Measurements from ENCODE around the gene CFAP99. TPM values are rescaled to one million over a fixed set of nuclear protein-coding genes. Genes with fewer than 3 reads are reported as not detected.

CFAP99 gene
- total RNA-seq, 2 donors from 2014 or later: not detected

- Histone ChIP-seq H3K27me3 (no peaks in the 10 kb centered on the region), H3K4me3 (no peak overlapping the region), H3K9me3 (no peaks in the 10 kb centered on the region), H3K27ac (no peak overlapping the region), H3K4me1 (peaks cover 4% of the 10 kb centered on the region), H3K36me3 (replicated peaks in 1 of 2; ENCODE audit: insufficient read depth in 1 of 2, low read depth in 2 of 2) (no peaks in the 10 kb centered on the region)
- ATAC-seq (no peak), DNase-seq (peak in 1 of 4 donors; percentile 8)
- 79 to 86% methylated on average over 9 to 16 of the region's 16 CpGs for WGBS, 2 donors
- TF ChIP-seq CTCF (IDR thresholded peaks at IDR 0.05) (no peak), POLR2A (IDR thresholded peaks at IDR 0.05) (no peak)
- intact Hi-C loops (cut with DNase I): no loop called here
Observed at GRCh38 chr4:2438822-2439718, 20.3 kb downstream of the CFAP99 start.

GRCh38 chr4:2441393-2442174 is 22.8 kb downstream of the CFAP99 start:
- intact Hi-C loops (cut with DNase I): loop anchor here (10.0 kb wide), 1 partner anchor 227 kb away; no protein-coding TSS in a partner anchor
- DNase-seq: peak; percentile 58 to 81 (median 72)
- 42 to 43% methylated on average over 7 to 14 of the region's 14 CpGs for WGBS, 2 donors

DNA sequence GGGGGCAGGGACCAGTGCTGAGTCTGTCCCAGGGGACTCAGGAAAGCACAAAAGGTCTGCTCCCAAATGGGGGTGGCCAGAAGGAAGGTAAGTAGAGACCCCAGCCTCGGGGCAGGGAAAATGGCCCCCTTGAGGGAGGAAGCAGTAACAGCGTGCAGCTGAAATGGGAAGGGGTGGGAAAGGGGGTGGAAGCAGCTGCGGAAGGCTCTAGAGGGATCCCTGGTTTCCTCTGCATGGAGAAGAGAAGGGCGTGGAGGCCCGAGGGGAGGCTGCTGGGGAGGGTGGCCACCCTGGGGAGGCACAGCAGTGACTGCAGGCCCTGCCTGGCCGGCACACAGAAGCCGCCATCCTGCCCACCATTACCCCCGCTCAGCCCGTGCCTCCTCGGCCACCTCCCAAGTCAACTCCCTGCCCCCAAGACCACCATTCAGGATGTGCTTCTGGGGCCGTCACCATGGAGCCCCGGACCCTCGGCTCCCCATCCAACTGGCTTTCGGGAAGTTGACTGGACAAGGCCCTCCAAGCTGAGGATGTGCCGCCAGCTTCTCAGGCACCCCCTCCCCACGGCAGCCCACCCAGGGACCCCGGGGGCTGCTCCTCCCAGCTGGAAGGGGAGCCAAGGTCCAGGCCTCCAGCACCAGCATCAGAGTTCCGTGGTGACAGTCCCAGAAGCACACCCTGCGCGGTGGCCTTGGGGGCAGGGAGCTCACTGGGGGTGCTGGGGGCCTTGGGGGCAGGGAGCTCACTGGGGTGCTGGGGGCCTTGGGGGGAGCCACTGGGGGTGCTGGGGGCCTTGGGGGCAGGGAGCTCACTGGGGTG is 23.6 kb downstream of the CFAP99 start:
- no peaks in the 10 kb centered on the region for H3K27me3 ChIP-seq
- H3K9me3 ChIP-seq: no peaks in the 10 kb centered on the region
- ATAC-seq: no peak
- no peak overlapping the region for H3K27ac ChIP-seq
- 67 to 68% methylated on average over 15 to 19 of the region's 20 CpGs for WGBS, 2 donors
- intact Hi-C loops (cut with DNase I): loop anchor here (10.0 kb wide), 1 partner anchor 228 kb away; no protein-coding TSS in a partner anchor
- H3K36me3 ChIP-seq (replicated peaks in 1 of 2; ENCODE audit: insufficient read depth in 1 of 2, low read depth in 2 of 2): no peaks in the 10 kb centered on the region
- H3K4me1 ChIP-seq: peaks cover 4% of the 10 kb centered on the region
- H3K4me3 ChIP-seq: no peak overlapping the region
- TF ChIP-seq CTCF (IDR thresholded peaks at IDR 0.05): no peak
- no peak for TF ChIP-seq POLR2A (IDR thresholded peaks at IDR 0.05)
- no peak for DNase-seq

More at GRCh38 chr4:2441393-2442174, 22.8 kb downstream of the CFAP99 start:
- no peak overlapping the region for H3K27ac ChIP-seq
- TF ChIP-seq POLR2A (IDR thresholded peaks at IDR 0.05) (no peak), CTCF (IDR thresholded peaks at IDR 0.05) (peak; percentile 50 to 81 (median 67))
- no peaks in the 10 kb centered on the region for H3K36me3 ChIP-seq (replicated peaks in 1 of 2; ENCODE audit: insufficient read depth in 1 of 2, low read depth in 2 of 2)
- H3K4me3 ChIP-seq: no peak overlapping the region
- no peaks in the 10 kb centered on the region for H3K27me3 ChIP-seq
- H3K9me3 ChIP-seq: no peaks in the 10 kb centered on the region
- H3K4me1 ChIP-seq: peaks cover 4% of the 10 kb centered on the region
- ATAC-seq: peak; percentile 70

- ATAC-seq (no peak), DNase-seq (peak in 1 of 4 donors; percentile 9)
- 78 to 100% methylated on average over 1 to 18 of the region's 20 CpGs for WGBS, 2 donors
- TF ChIP-seq CTCF (IDR thresholded peaks at IDR 0.05): no peak
- no peak for TF ChIP-seq POLR2A (IDR thresholded peaks at IDR 0.05)
- Histone ChIP-seq H3K27me3 (no peaks in the 10 kb centered on the region), H3K4me3 (no peak overlapping the region), H3K27ac (no peak overlapping the region), H3K4me1 (peaks cover 4% of the 10 kb centered on the region), H3K36me3 (replicated peaks in 1 of 2; ENCODE audit: insufficient read depth in 1 of 2, low read depth in 2 of 2) (no peaks in the 10 kb centered on the region), H3K9me3 (no peaks in the 10 kb centered on the region)
- intact Hi-C loops (cut with DNase I): loop anchor here (10.0 kb wide), 1 partner anchor 228 kb away; no protein-coding TSS in a partner anchor
Observed at GRCh38 chr4:2443061-2443730, 24.4 kb downstream of the CFAP99 start.
